Activated T-helper 9 cell treated with anti-CD3 and anti-CD28 coated beads, Interleukin-2, amount 50 U/mL, for 16 hours (primary cell): ENCODE data around the gene MINDY2.
"Not testable (repeated sequence)": the region's sequence is repeated elsewhere in the genome, so short reads cannot be mapped to it uniquely, and the experiment has no call there.

Experiments used
- DNase-seq: peaks from one replicate; pipeline ENCODE4 v3.0.0-alpha.2; 2020; ENCODE audit warnings: low read depth

Gene MINDY2

DNA sequence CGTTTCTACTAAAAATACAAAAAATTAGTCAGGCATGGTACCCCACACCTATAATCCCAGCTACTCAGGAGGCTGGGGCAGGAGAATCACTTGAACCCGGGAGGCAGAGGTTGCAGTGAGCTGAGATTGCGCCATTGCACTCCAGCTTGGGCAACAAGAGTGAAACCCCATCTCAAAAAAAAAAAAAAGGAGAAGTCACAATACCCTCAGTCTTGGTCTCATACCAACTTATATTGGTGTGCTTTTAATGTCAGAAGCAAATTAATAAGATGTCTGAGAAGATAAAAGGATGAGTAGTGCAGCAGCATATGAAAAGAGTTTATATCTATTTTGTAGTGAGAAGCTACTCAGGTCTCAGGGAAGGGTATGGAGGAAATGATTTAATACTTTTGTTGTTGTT is 112.8 kb downstream of the MINDY2 start:
- not testable (repeated sequence) for DNase-seq

DNA sequence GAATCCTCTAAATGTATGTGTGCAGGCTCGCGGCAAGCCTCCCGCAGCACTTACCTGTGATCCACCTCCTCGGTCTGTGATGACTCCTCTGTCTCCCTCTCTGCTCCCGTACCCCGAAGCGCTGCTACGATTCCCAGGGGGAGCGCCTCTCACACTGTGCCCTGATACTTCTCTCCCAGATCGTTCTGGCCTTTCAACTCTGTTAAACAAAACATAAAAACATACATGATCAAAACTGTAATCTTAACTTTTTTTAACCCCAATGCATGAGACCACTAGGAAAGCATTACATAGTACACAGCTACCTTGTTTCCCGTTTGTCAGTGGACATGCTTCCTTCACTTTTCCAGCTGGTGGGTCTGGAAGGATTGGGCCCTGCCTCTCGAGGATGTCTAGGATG is 115.8 kb downstream of the MINDY2 start:
- DNase-seq, result no peak

DNA sequence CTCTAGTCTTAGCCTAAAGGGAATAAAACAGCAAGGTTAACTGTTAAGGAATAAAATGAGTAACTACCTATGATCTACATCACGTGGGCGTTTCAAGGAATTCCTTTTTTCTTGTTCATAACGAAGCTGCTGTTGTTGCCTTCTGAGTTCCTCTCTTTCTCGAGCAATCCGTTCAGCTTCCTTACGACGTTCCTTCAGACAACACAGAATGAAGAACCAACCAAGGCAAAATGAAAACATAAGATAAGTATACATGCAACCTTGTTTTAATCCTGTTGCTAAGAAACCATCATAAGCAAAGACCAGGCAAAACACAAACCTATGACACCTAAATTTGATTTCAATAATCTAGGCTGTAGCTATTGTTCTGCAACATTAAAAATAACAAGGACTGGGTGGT is 118.3 kb downstream of the MINDY2 start:
- DNase-seq, result no peak

GRCh38 chr15:58898150-58898680 is 127.1 kb downstream of the MINDY2 start:
- DNase-seq, result no peak

DNA sequence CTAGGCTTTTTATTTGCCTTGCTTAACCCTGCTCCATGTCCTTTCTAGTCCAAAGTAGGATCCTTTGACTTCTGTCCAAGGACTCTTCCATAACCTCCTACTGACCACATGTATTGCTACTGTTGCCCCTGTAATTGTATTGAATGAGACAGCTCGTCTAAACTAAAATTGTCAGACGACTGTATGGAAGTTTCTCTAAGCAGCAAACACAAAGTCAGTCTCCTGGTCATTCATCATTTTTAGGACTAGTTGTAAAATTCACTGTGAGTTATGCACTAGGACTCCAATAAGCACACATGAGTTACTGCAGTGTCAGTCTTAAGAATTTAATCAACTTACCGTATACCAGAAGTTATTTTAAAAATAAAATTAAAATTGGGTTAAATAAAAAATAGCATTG is 129.5 kb downstream of the MINDY2 start:
- no peak for DNase-seq

- no peak for DNase-seq
These were observed 137.6 kb downstream of the MINDY2 start for GRCh38 chr15:58908550-58909309.

- no peak for DNase-seq
These were observed 138.5 kb downstream of the MINDY2 start for GRCh38 chr15:58909616-58910015.

- DNase-seq, result no peak
These were observed 139.4 kb downstream of the MINDY2 start for GRCh38 chr15:58910456-58910855.
